Smooth muscle cell of the umbilical artery (primary cell): ENCODE measurements around the gene PINK1. TPM values are rescaled to one million over a fixed set of nuclear protein-coding genes. Genes with fewer than 3 reads are reported as not detected.

Source experiments
- total RNA-seq: library from RNA; depleted of rRNA; stranded (reverse); fragments of >200 nt; gene quantifications from 2 replicates; pipeline ENCODE4 v1.2.3, GENCODE V29; 2014

The PINK1 gene
- 62.7 and 68.4 TPM in 2 replicates for total RNA-seq

GRCh38 chr1:20633190-20634064 is at the start of gene PINK1:
PINK1 (plus strand) TSS chr1:20633458; CDS start chr1:20633549, 91 bp downstream.

GRCh38 chr1:20588634-20589225 is 44.5 kb upstream of the PINK1 start, which contains the start of gene CDA:
CDA (plus strand) TSS chr1:20589097; CDS start chr1:20589130, 33 bp downstream.

DNA sequence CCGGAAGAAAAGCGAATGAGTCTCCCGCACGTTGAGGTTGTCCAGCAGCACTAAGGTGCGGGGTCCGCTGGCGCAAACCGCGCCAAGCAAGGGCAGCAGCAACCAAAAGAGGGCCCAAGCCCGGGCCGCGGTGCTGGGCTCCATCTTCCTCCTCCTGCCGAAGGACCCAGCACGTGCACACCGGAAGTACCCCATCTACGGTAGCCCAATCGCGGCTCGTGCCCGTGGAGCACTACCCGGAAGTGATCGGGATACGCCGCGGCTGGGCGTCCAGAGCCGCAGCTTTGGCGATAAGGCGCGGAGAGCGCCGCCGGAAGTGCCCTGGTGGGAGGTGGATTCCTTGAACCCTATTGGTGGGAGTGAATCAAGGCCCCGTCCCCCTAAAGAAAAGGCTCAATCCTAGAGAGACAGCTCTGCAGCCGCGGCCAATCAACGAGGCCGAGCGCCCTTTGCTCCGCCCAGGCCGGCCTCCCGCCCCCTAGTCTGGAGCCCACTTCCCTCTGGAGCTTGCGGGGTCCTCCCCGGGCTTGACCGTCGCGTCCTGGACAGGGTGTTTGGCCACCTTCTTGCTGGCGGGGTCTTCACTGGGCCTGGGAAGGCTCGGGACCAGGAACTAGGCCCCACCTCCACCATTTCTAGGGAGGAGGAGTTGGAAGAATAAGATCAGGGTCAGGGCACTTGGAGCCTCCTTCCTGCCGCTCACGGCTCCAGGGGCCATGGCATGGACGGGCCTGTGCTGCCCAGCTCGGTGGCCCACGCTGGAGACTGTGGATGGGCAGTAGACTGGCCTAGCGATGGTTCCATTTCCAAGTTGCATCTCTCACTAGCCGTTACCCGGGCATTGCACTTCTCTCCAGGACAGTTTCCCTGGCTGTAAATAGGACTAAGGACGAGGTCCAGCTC is 28.2 kb downstream of the PINK1 start, which contains the start of gene DDOST:
Gene DDOST, minus strand, starts transcription at position 163 of the 903 bp plus-strand sequence. Its CDS starts 19 bp downstream, at position 144.

Other genes starting within 250 kb of the PINK1 start
- gene CAMK2N1, start 147.2 kb upstream of the PINK1 start, total RNA-seq, result 2.1 and 8.5 TPM in 2 replicates
- 27.3 and 30.6 TPM in 2 replicates for gene MUL1, start 125.3 kb upstream of the PINK1 start, total RNA-seq
- 0.09 TPM in 1 of 2 replicates, not detected in the other for gene FAM43B, start 80.9 kb upstream of the PINK1 start, total RNA-seq
- gene CDA, start 44.4 kb upstream of the PINK1 start, total RNA-seq, result 0.92 TPM in 1 of 2 replicates, not detected in the other
- gene DDOST, start 27.9 kb downstream of the PINK1 start, total RNA-seq, result 445 and 563 TPM in 2 replicates
- gene KIF17, start 84.5 kb downstream of the PINK1 start, total RNA-seq, result 1.2 and 2.2 TPM in 2 replicates
- 0.89 and 8.5 TPM in 2 replicates for gene SH2D5, start 99.2 kb downstream of the PINK1 start, total RNA-seq
- 252 and 277 TPM in 2 replicates for gene HP1BP3, start 153.8 kb downstream of the PINK1 start, total RNA-seq